ENCODE data around the gene CWC22. TPM values are rescaled to one million over a fixed set of nuclear protein-coding genes. Genes with fewer than 3 reads are reported as not detected.

Gene CWC22
- total and polyA plus RNA-seq, 2 of the 13 experiments (the other 11 are each of a cell fraction or from before 2014, with no cell fraction given), result 5.7 to 29.2 TPM

GRCh38 chr2:180006781-180007579 lies at the start of gene CWC22 (continued):
- peak; percentile 75; the same call in 1 of the 2 replicates for TF ChIP-seq PITX1 (CRISPR knock-in tag; IDR thresholded peaks at IDR 0.05)
- peak; percentile 75; the same call in 1 of the 2 replicates for TF ChIP-seq FOXJ3 (CRISPR knock-in tag; IDR thresholded peaks at IDR 0.05; ENCODE audit: borderline replicate concordance)
- TF ChIP-seq, protein P1, sequence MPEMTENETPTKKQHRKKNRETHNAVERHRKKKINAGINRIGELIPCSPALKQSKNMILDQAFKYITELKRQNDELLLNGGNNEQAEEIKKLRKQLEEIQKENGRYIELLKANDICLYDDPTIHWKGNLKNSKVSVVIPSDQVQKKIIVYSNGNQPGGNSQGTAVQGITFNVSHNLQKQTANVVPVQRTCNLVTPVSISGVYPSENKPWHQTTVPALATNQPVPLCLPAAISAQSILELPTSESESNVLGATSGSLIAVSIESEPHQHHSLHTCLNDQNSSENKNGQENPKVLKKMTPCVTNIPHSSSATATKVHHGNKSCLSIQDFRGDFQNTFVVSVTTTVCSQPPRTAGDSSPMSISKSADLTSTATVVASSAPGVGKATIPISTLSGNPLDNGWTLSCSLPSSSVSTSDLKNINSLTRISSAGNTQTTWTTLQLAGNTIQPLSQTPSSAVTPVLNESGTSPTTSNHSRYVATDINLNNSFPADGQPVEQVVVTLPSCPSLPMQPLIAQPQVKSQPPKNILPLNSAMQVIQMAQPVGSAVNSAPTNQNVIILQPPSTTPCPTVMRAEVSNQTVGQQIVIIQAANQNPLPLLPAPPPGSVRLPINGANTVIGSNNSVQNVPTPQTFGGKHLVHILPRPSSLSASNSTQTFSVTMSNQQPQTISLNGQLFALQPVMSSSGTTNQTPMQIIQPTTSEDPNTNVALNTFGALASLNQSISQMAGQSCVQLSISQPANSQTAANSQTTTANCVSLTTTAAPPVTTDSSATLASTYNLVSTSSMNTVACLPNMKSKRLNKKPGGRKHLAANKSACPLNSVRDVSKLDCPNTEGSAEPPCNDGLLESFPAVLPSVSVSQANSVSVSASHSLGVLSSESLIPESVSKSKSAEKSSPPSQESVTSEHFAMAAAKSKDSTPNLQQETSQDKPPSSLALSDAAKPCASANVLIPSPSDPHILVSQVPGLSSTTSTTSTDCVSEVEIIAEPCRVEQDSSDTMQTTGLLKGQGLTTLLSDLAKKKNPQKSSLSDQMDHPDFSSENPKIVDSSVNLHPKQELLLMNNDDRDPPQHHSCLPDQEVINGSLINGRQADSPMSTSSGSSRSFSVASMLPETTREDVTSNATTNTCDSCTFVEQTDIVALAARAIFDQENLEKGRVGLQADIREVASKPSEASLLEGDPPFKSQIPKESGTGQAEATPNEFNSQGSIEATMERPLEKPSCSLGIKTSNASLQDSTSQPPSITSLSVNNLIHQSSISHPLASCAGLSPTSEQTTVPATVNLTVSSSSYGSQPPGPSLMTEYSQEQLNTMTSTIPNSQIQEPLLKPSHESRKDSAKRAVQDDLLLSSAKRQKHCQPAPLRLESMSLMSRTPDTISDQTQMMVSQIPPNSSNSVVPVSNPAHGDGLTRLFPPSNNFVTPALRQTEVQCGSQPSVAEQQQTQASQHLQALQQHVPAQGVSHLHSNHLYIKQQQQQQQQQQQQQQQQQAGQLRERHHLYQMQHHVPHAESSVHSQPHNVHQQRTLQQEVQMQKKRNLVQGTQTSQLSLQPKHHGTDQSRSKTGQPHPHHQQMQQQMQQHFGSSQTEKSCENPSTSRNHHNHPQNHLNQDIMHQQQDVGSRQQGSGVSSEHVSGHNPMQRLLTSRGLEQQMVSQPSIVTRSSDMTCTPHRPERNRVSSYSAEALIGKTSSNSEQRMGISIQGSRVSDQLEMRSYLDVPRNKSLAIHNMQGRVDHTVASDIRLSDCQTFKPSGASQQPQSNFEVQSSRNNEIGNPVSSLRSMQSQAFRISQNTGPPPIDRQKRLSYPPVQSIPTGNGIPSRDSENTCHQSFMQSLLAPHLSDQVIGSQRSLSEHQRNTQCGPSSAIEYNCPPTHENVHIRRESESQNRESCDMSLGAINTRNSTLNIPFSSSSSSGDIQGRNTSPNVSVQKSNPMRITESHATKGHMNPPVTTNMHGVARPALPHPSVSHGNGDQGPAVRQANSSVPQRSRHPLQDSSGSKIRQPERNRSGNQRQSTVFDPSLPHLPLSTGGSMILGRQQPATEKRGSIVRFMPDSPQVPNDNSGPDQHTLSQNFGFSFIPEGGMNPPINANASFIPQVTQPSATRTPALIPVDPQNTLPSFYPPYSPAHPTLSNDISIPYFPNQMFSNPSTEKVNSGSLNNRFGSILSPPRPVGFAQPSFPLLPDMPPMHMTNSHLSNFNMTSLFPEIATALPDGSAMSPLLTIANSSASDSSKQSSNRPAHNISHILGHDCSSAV (CRISPR knock-in tag; IDR thresholded peaks at IDR 0.05; ENCODE audit: borderline replicate concordance), result peak; percentile 83; the same call in 1 of the 2 replicates
- TF ChIP-seq, protein P2, sequence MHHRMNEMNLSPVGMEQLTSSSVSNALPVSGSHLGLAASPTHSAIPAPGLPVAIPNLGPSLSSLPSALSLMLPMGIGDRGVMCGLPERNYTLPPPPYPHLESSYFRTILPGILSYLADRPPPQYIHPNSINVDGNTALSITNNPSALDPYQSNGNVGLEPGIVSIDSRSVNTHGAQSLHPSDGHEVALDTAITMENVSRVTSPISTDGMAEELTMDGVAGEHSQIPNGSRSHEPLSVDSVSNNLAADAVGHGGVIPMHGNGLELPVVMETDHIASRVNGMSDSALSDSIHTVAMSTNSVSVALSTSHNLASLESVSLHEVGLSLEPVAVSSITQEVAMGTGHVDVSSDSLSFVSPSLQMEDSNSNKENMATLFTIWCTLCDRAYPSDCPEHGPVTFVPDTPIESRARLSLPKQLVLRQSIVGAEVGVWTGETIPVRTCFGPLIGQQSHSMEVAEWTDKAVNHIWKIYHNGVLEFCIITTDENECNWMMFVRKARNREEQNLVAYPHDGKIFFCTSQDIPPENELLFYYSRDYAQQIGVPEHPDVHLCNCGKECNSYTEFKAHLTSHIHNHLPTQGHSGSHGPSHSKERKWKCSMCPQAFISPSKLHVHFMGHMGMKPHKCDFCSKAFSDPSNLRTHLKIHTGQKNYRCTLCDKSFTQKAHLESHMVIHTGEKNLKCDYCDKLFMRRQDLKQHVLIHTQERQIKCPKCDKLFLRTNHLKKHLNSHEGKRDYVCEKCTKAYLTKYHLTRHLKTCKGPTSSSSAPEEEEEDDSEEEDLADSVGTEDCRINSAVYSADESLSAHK (CRISPR knock-in tag; IDR thresholded peaks at IDR 0.05; ENCODE audit: borderline replicate concordance), result no peak
- TF ChIP-seq ZNF761 (CRISPR knock-in tag; conservative IDR thresholded peaks at IDR 0.05), result peak; percentile 76; the same call in 1 of the 2 replicates
- TF ChIP-seq EED (CRISPR knock-in tag; IDR thresholded peaks at IDR 0.05), result peak; percentile 93
- TF ChIP-seq ZNF546 (CRISPR knock-in tag; conservative IDR thresholded peaks at IDR 0.05), result peak; percentile 67; the same call in 1 of the 2 replicates
- no peak for TF ChIP-seq FOXC1 (CRISPR knock-in tag; IDR thresholded peaks at IDR 0.05; ENCODE audit: borderline replicate concordance)
- TF ChIP-seq ZSCAN30 (CRISPR knock-in tag; IDR thresholded peaks at IDR 0.05), result no peak
- TF ChIP-seq DR1 (CRISPR knock-in tag; IDR thresholded peaks at IDR 0.05), result 0 out of 2 replicates have a peak, but pooled peaks have one; percentile 23
- peak; percentile 27; the same call in 1 of the 2 replicates for TF ChIP-seq ZNF878 (CRISPR knock-in tag; IDR thresholded peaks at IDR 0.05)
- no peak for TF ChIP-seq KLF9 (CRISPR knock-in tag; IDR thresholded peaks at IDR 0.05; ENCODE audit: low read depth)
